K562 (cell line): Measurements from ENCODE around the gene MGA.

ENCODE experiments used
- CREM ChIP-seq: IDR thresholded peaks from 2 replicates; pipeline ENCODE4 v1.6.1; 2014; ENCODE audit warnings: antibody characterized with exemption, low read depth
- CTCF ChIP-seq, 3 experiments: IDR thresholded peaks in 2 of 3; conservative IDR thresholded peaks in 1 of 3; 2 replicates each; pipeline ENCODE4 v1.5.1; 2011 to 2012; ENCODE audit warnings: low read length in 3 of 3, mild to moderate bottlenecking in 3 of 3, control low read depth in 2 of 3, improper control_type of control experiment in 1 of 3, inconsistent platforms in 1 of 3, low read depth in 1 of 3, mixed read lengths in 1 of 3, moderate library complexity in 1 of 3; ENCODE audit not compliant: insufficient read depth in 2 of 3
- EP300 ChIP-seq: IDR thresholded peaks from 2 replicates; pipeline ENCODE4 v1.6.1; 2012; ENCODE audit warnings: low read length, improper control_type of control experiment
- FOS ChIP-seq: IDR thresholded peaks from 3 replicates; pipeline ENCODE4 v1.6.1; 2011; ENCODE audit not compliant: insufficient read length; ENCODE audit errors: extremely low read depth
- NR2C2 ChIP-seq, 2 experiments: fragments of 200-800 bp in 1 of 2; sonication (Bioruptor generic) in 1 of 2; sonication (generic) in 1 of 2; formaldehyde crosslinking in 1 of 2; IDR thresholded peaks; 2 replicates each; pipeline versions ENCODE4 v1.6.1 to v1.8.0; 2016 to 2022; ENCODE audit warnings: mild to moderate bottlenecking in 1 of 2, missing compliant biosample characterization in 1 of 2, missing genetic modification characterization in 1 of 2, missing genetic modification reagents in 1 of 2
- POLR2A ChIP-seq: fragments of 450-650 bp; conservative IDR thresholded peaks from 2 replicates; pipeline ENCODE4 v1.6.1; 2016
- RAD51 ChIP-seq: fragments of 450-650 bp; IDR thresholded peaks from 2 replicates; pipeline ENCODE4 v1.7.1; 2016; ENCODE audit warnings: low read depth, mild to moderate bottlenecking, borderline replicate concordance
- RCOR1 ChIP-seq, 2 experiments: IDR thresholded peaks; 2 replicates each; pipeline ENCODE4 v1.6.1; 2012; ENCODE audit warnings: low read depth in 2 of 2, low read length in 2 of 2, borderline replicate concordance in 1 of 2, improper control_type of control experiment in 1 of 2
- ZFP36 ChIP-seq: fragments of 150-350 bp; IDR thresholded peaks from 2 replicates; pipeline ENCODE4 v1.6.1; 2018; ENCODE audit warnings: low read length, low read depth; ENCODE audit not compliant: partially characterized antibody

GRCh38 chr15:41714291-41714690 lies 54.1 kb downstream of the MGA start:
- TF ChIP-seq CREM: no peak
- no peak for TF ChIP-seq CTCF (IDR thresholded peaks at IDR 0.05 in 2 of 3, conservative IDR thresholded peaks at IDR 0.05 in 1 of 3; ENCODE audit: insufficient read depth in 2 of 3, low read depth in 1 of 3, low read length in 3 of 3)
- no peak for TF ChIP-seq RAD51
- no peak for TF ChIP-seq RCOR1 (IDR thresholded peaks at IDR 0.05; ENCODE audit: borderline replicate concordance in 1 of 2, low read depth in 2 of 2, low read length in 2 of 2)
- no peak for TF ChIP-seq POLR2A
- TF ChIP-seq FOS: no peak
- no peak for TF ChIP-seq NR2C2 (CRISPR knock-in tag; IDR thresholded peaks at IDR 0.05)
- TF ChIP-seq NR2C2 (tag; IDR thresholded peaks at IDR 0.05): no peak
- TF ChIP-seq ZFP36: no peak
- no peak for TF ChIP-seq EP300
